CD14-positive monocyte (primary cell): ENCODE results near the gene SLC47A2. TPM values are rescaled to one million over a fixed set of nuclear protein-coding genes. Genes with fewer than 3 reads are reported as not detected.
A peak's percentile ranks its signal among the peaks of the same experiment; 100 is the strongest.

Source experiments
- DNase-seq, 3 donors: peaks; one replicate each; pipeline ENCODE4 v3.0.0-alpha.2; 2011 to 2022
- H2AFZ ChIP-seq: 2 replicates; pipeline ENCODE4 v1.6.0; 2012; ENCODE audit warnings: mild to moderate bottlenecking, low read depth, low read length, inconsistent platforms; ENCODE audit not compliant: insufficient read depth, poor library complexity, severe bottlenecking
- H3K27ac ChIP-seq, 2 donors: 1 replicate in 1 of 2; 2 replicates in 1 of 2; pipeline ENCODE4 v1.5.1; 2012 to 2013; ENCODE audit warnings: low read length in 2 of 2, control low read depth in 1 of 2, inconsistent platforms in 1 of 2, low read depth in 1 of 2, mild to moderate bottlenecking in 1 of 2
- H3K27me3 ChIP-seq, 2 donors: one replicate each; pipeline versions ENCODE4 v1.6.0 to v1.6.1; 2011 to 2013; ENCODE audit warnings: low read length in 2 of 2; ENCODE audit not compliant: control insufficient read depth in 2 of 2, insufficient read depth in 2 of 2
- H3K36me3 ChIP-seq, 2 donors: replicated peaks in 1 of 2; 1 replicate in 1 of 2; 2 replicates in 1 of 2; pipeline versions ENCODE4 v1.5.1 to v1.6.1; 2012 to 2013; ENCODE audit warnings: low read length in 2 of 2, control low read depth in 1 of 2, inconsistent platforms in 1 of 2, mild to moderate bottlenecking in 1 of 2; ENCODE audit not compliant: insufficient read depth in 2 of 2, control insufficient read depth in 1 of 2
- H3K4me1 ChIP-seq, 2 donors: 1 replicate in 1 of 2; 2 replicates in 1 of 2; pipeline versions ENCODE4 v1.5.1 to v1.6.1; 2012 to 2013; ENCODE audit warnings: low read length in 2 of 2, control low read depth in 1 of 2, inconsistent platforms in 1 of 2, mild to moderate bottlenecking in 1 of 2, moderate library complexity in 1 of 2; ENCODE audit not compliant: insufficient read depth in 2 of 2, control insufficient read depth in 1 of 2
- H3K4me2 ChIP-seq: replicated peaks from 2 replicates; pipeline ENCODE3; 2012; ENCODE audit warnings: low read length, moderate library complexity, mild to moderate bottlenecking; ENCODE audit not compliant: poor library complexity, severe bottlenecking; ENCODE audit errors: extremely low read depth
- H3K4me3 ChIP-seq, 3 experiments: fragments of 200-600 bp in 1 of 3; sonication (generic) in 1 of 3; replicated peaks in 1 of 3; 1 replicate in 2 of 3; 2 replicates in 1 of 3; pipeline ENCODE4 v1.5.1; 2011 to 2013; ENCODE audit warnings: low read length in 3 of 3, mild to moderate bottlenecking in 3 of 3, control low read depth in 2 of 3, low read depth in 2 of 3, inconsistent platforms in 1 of 3, moderate library complexity in 1 of 3
- H3K79me2 ChIP-seq: 2 replicates; pipeline ENCODE4 v1.6.0; 2012; ENCODE audit warnings: mild to moderate bottlenecking, control low read depth, inconsistent platforms, low read length, moderate library complexity; ENCODE audit not compliant: insufficient read depth
- H3K9ac ChIP-seq: 2 replicates; pipeline ENCODE4 v1.6.0; 2017; ENCODE audit warnings: low read length, mild to moderate bottlenecking; ENCODE audit not compliant: insufficient read depth, poor library complexity, severe bottlenecking
- H3K9me3 ChIP-seq, 2 donors: replicated peaks in 1 of 2; 1 replicate in 1 of 2; 2 replicates in 1 of 2; pipeline versions ENCODE4 v1.5.1 to v1.6.1; 2012 to 2013; ENCODE audit warnings: low read length in 2 of 2, control low read depth in 1 of 2; ENCODE audit not compliant: control insufficient read depth in 1 of 2, insufficient read depth in 1 of 2
- H4K20me1 ChIP-seq: 2 replicates; pipeline ENCODE4 v1.6.0; 2012; ENCODE audit warnings: mild to moderate bottlenecking, low read length, control low read depth, moderate library complexity; ENCODE audit not compliant: insufficient read depth
- H3K27ac Mint-ChIP-seq, 7 donors: one replicate each; pipeline ENCODE4 v1.8.0; 2020; ENCODE audit warnings: mild to moderate bottlenecking in 7 of 7, mixed read lengths in 7 of 7, moderate library complexity in 6 of 7, inconsistent platforms in 2 of 7
- H3K27me3 Mint-ChIP-seq, 3 donors: one replicate each; pipeline ENCODE4 v1.8.0; 2021 to 2022; ENCODE audit warnings: low read depth in 3 of 3, mild to moderate bottlenecking in 3 of 3, mixed read lengths in 3 of 3, moderate library complexity in 3 of 3, inconsistent platforms in 1 of 3
- H3K36me3 Mint-ChIP-seq, 2 donors: one replicate each; pipeline ENCODE4 v1.8.0; 2020; ENCODE audit warnings: mixed read lengths in 2 of 2, inconsistent platforms in 1 of 2, mild to moderate bottlenecking in 1 of 2
- H3K4me1 Mint-ChIP-seq: one replicate; pipeline ENCODE4 v1.8.0; 2020; ENCODE audit warnings: mild to moderate bottlenecking, mixed read lengths
- H3K4me3 Mint-ChIP-seq, 2 donors: one replicate each; pipeline ENCODE4 v1.8.0; 2020; ENCODE audit warnings: mild to moderate bottlenecking in 2 of 2, mixed read lengths in 2 of 2, moderate library complexity in 1 of 2
- H3K9me3 Mint-ChIP-seq, 7 donors: one replicate each; pipeline ENCODE4 v1.8.0; 2020 to 2022; ENCODE audit warnings: mixed read lengths in 7 of 7, mild to moderate bottlenecking in 6 of 7, moderate library complexity in 6 of 7, inconsistent platforms in 2 of 7
- WGBS: methylation state at CpG from one replicate; pipeline ENCODE4 v1.1.5; 2013; ENCODE audit warnings: missing lambda C conversion rate; ENCODE audit not compliant: insufficient coverage; 5-methylcytosine and 5-hydroxymethylcytosine counted together
- intact Hi-C, 2 donors: fragments of 100-400 bp; cut with micrococcal nuclease; formaldehyde crosslinking; loops; one replicate each; pipeline versions ENCODE4 v1.15.0 to v1.15.1; 2023
- polyA plus RNA-seq, 3 donors: library from polyadenylated mRNA; depleted of rRNA in 1 of 3; unstranded in 2 of 3; stranded (reverse) in 1 of 3; fragments of 300-500 nt in 2 of 3; fragments of >200 nt in 1 of 3; fragmentation: Illumina TruSeq in 2 of 3; gene quantifications; 1 replicate in 2 of 3; 2 replicates in 1 of 3; pipeline ENCODE4 v1.2.3, GENCODE V29; 2012 to 2021
- TF ChIP-seq, protein P1 (sequence below): fragments of 200-600 bp; IDR thresholded peaks from one replicate; pipeline ENCODE4 v1.8.0; 2022; ENCODE audit warnings: antibody characterized with exemption, mild to moderate bottlenecking

The SLC47A2 gene
- polyA plus RNA-seq, 3 donors, result not detected

DNA sequence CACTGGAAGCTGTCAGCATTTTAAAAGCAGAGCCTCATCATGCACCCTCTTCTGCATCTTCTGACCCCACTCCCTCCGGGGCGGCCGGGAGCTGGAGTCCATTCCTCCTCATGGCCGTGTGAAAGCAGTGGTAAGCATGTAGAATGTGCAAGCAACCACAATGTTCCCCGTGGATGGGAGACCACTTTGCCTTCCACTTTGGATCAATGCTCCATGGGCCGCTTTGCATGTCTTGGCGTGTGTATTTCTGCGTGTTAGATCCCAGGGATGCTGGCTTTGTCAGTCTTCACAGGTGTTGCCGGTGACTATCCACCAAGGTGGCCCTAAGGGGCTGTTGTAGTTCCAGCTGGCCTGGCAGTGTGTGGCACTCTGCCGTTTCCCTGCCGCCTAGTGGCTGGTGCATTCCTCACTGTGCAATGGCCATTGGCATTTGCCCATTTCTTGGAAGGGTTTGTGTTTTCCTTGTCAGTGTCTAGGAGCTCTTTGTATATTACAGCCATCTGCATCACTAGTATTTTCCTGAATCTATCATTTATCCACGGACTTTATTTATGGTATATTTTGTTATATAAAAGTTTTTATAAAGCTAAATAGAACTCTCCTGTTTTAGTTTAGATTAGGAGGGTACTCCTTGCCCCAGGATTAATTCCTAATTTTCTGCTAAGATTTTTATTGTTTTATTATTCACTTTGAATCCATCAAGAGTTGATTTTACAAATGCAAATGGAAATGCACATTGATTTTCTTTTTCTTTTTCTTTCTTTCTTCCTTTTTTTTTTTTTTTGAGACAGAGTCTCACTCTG, 37.5 kb upstream of the SLC47A2 start:
- H3K4me2 ChIP-seq, result no peak overlapping the region
- H3K27ac ChIP-seq, result no peak overlapping the region
- Mint-ChIP-seq H3K27ac (peak overlapping the region in 4 of 7 donors; percentile 48 to 66 (median 55)), H3K4me3 (no peak overlapping the region), H3K36me3 (no peaks in the 10 kb centered on the region), H3K9me3 (peaks cover 0 to 3% (median 0%) of the 10 kb centered on the region in 7 donors), H3K27me3 (peaks cover 0 to 10% (median 0%) of the 10 kb centered on the region in 3 donors), H3K4me1 (peaks cover 23% of the 10 kb centered on the region)
- intact Hi-C loops, result loop anchor here in 1 of 2 donors (10.0 kb wide), 1 partner anchor 99 kb away; no protein-coding TSS in a partner anchor
- 67% methylated on average over 8 of the region's 12 CpGs for WGBS
- no peak overlapping the region for H2AFZ ChIP-seq
- no peak overlapping the region for H3K9ac ChIP-seq
- TF ChIP-seq, protein P1, sequence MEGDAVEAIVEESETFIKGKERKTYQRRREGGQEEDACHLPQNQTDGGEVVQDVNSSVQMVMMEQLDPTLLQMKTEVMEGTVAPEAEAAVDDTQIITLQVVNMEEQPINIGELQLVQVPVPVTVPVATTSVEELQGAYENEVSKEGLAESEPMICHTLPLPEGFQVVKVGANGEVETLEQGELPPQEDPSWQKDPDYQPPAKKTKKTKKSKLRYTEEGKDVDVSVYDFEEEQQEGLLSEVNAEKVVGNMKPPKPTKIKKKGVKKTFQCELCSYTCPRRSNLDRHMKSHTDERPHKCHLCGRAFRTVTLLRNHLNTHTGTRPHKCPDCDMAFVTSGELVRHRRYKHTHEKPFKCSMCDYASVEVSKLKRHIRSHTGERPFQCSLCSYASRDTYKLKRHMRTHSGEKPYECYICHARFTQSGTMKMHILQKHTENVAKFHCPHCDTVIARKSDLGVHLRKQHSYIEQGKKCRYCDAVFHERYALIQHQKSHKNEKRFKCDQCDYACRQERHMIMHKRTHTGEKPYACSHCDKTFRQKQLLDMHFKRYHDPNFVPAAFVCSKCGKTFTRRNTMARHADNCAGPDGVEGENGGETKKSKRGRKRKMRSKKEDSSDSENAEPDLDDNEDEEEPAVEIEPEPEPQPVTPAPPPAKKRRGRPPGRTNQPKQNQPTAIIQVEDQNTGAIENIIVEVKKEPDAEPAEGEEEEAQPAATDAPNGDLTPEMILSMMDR, result peak; percentile 37
- H3K4me3 ChIP-seq, result no peak overlapping the region
- no peaks in the 10 kb centered on the region for H3K79me2 ChIP-seq
- H3K9me3 ChIP-seq, result no peaks in the 10 kb centered on the region
- DNase-seq, result no peak
- no peaks in the 10 kb centered on the region for H3K27me3 ChIP-seq
- no peaks in the 10 kb centered on the region for H4K20me1 ChIP-seq
- H3K4me1 ChIP-seq, result peaks cover 16 to 17% of the 10 kb centered on the region in 2 donors
- no peaks in the 10 kb centered on the region for H3K36me3 ChIP-seq

DNA sequence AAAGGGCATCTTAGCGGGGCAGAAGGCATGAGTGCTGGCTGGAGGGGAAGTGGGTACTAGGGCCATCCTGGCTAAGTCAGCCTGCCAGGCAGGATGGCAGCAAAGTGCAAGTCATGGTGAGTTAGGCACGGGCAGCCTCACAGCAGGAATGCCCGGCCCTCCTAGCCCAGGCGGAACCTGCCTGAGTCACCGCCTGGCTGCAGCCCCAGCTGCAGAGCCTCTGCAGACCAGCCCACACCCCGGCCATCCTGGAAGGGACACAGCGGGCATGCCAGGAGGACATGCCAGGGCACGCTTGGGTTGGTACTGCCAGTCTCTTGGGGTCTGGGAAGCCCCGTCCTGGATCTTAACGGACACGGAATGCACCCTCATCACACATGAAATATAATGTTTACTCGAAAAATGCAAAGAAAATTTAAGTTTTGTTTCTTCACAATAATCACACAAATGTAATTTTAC, 36.7 kb upstream of the SLC47A2 start:
- intact Hi-C loops, result loop anchor here in 1 of 2 donors (10.0 kb wide), 1 partner anchor 98 kb away; no protein-coding TSS in a partner anchor
- no peaks in the 10 kb centered on the region for H3K9me3 ChIP-seq
- TF ChIP-seq, protein P1, result no peak
- peak overlapping the region; percentile 38 for H2AFZ ChIP-seq
- Mint-ChIP-seq H3K27me3 (peaks cover 0 to 11% (median 0%) of the 10 kb centered on the region in 3 donors), H3K4me3 (peak overlapping the region in 1 of 2 donors; percentile 74), H3K4me1 (peaks cover 20% of the 10 kb centered on the region), H3K9me3 (peaks cover 0 to 2% (median 0%) of the 10 kb centered on the region in 7 donors), H3K36me3 (no peaks in the 10 kb centered on the region), H3K27ac (peak overlapping the region in 6 of 7 donors; percentile 3 to 70 (median 32))
- H3K27ac ChIP-seq, result no peak overlapping the region
- H3K9ac ChIP-seq, result no peak overlapping the region
- H3K79me2 ChIP-seq, result no peaks in the 10 kb centered on the region
- H3K36me3 ChIP-seq, result no peaks in the 10 kb centered on the region
- peaks cover 16 to 17% of the 10 kb centered on the region in 2 donors for H3K4me1 ChIP-seq
- no peaks in the 10 kb centered on the region for H4K20me1 ChIP-seq
- WGBS, result 0% methylated on average over 8 of the region's 12 CpGs
- no peak overlapping the region for H3K4me3 ChIP-seq
- peak; percentile 85 to 94 (median 91) for DNase-seq
- peak overlapping the region; percentile 29 for H3K4me2 ChIP-seq
- no peaks in the 10 kb centered on the region for H3K27me3 ChIP-seq
